Uterus (tissue), 4 donors: Measurements from ENCODE around the gene CREB5. TPM values are rescaled to one million over a fixed set of nuclear protein-coding genes. Genes with fewer than 3 reads are reported as not detected.

ENCODE experiments used
- DNase-seq, 2 donors: peaks; one replicate each; pipeline ENCODE4 v3.0.0-alpha.2; 2019 to 2020
- H3K27ac ChIP-seq, 2 donors: fragments of 200-600 bp; sonication (generic); 1 replicate in 1 of 2; 2 replicates in 1 of 2; pipeline ENCODE4 v1.5.1; 2016 to 2018
- H3K27me3 ChIP-seq, 2 donors: fragments of 200-600 bp; sonication (generic); one replicate each; pipeline ENCODE4 v1.5.1; 2018 to 2019; ENCODE audit warnings: control low read depth in 1 of 2
- H3K36me3 ChIP-seq, 2 donors: fragments of 200-600 bp; sonication (generic); one replicate each; pipeline ENCODE4 v1.5.1; 2019; ENCODE audit warnings: control low read depth in 1 of 2
- H3K4me1 ChIP-seq, 2 donors: fragments of 200-600 bp; sonication (generic); one replicate each; pipeline ENCODE4 v1.5.1; 2018 to 2019; ENCODE audit warnings: control low read depth in 1 of 2
- H3K4me3 ChIP-seq, 2 donors: fragments of 200-600 bp; sonication (generic); 1 replicate in 1 of 2; 2 replicates in 1 of 2; pipeline ENCODE4 v1.5.1; 2018 to 2019; ENCODE audit warnings: mild to moderate bottlenecking in 1 of 2
- H3K9me3 ChIP-seq, 2 donors: fragments of 200-600 bp; sonication (generic); one replicate each; pipeline ENCODE4 v1.5.1; 2019; ENCODE audit warnings: control low read depth in 1 of 2
- POLR2A ChIP-seq, 2 donors: fragments of 450-650 bp; IDR thresholded peaks; one replicate each; pipeline ENCODE4 v1.6.1; 2016; ENCODE audit warnings: antibody characterized with exemption in 2 of 2, mild to moderate bottlenecking in 1 of 2, moderate library complexity in 1 of 2
- intact Hi-C: fragments of 100-400 bp; cut with DNase I; formaldehyde crosslinking; loops from one replicate; pipeline ENCODE4 v1.15.1; 2023; ENCODE audit warnings: low total_unique reads
- total RNA-seq, 4 donors: library from RNA; depleted of rRNA in 3 of 4; stranded (reverse); fragments of >200 nt in 3 of 4; gene quantifications; one replicate each; pipeline versions ENCODE4 v1.1.0 to v1.2.4, GENCODE V29; 2014 to 2023
- TF ChIP-seq, protein P1 (sequence below), 4 experiments: fragments of 200-600 bp in 2 of 4; fragments of 450-650 bp in 2 of 4; sonication (generic) in 2 of 4; IDR thresholded peaks; one replicate each; pipeline ENCODE4 v1.5.1; 2016 to 2019; ENCODE audit warnings: antibody characterized with exemption in 4 of 4, mild to moderate bottlenecking in 2 of 4, moderate library complexity in 1 of 4
- donor health status: DM: yes; HTN: yes; CAD: no.

Gene CREB5
- total RNA-seq, 4 donors from 2014 or later: 7.1 to 40.2 (median 23.9) TPM

DNA sequence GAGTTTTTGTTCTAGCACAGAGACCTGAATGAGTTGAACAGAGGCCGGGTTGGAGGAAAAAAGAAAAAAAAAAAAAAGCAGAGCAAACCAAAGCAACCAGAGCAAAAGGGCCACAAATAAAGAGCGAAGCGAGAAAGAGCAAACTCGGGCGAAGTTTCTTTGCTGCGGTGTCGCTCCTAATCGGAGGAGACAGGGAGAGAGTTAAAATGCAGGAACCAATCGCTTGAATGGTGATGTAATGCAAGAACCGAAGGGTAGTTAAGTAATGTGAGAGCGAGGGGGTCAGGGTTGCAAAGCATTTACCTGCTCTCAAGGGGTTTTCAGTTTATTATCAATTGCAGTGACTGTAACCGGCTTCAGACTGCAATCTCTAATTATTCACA lies 274.1 kb downstream of the CREB5 start:
- Histone ChIP-seq H3K4me1 (no peaks in the 10 kb centered on the region), H3K9me3 (no peaks in the 10 kb centered on the region), H3K27ac (peak overlapping the region; percentile 91), H3K27me3 (no peaks in the 10 kb centered on the region), H3K4me3 (peak overlapping the region; percentile 37 to 38), H3K36me3 (no peaks in the 10 kb centered on the region)
- intact Hi-C loops: no loop called here
- DNase-seq: peak; percentile 34 to 47
- TF ChIP-seq POLR2A (IDR thresholded peaks at IDR 0.05): no peak
- TF ChIP-seq, protein P1, sequence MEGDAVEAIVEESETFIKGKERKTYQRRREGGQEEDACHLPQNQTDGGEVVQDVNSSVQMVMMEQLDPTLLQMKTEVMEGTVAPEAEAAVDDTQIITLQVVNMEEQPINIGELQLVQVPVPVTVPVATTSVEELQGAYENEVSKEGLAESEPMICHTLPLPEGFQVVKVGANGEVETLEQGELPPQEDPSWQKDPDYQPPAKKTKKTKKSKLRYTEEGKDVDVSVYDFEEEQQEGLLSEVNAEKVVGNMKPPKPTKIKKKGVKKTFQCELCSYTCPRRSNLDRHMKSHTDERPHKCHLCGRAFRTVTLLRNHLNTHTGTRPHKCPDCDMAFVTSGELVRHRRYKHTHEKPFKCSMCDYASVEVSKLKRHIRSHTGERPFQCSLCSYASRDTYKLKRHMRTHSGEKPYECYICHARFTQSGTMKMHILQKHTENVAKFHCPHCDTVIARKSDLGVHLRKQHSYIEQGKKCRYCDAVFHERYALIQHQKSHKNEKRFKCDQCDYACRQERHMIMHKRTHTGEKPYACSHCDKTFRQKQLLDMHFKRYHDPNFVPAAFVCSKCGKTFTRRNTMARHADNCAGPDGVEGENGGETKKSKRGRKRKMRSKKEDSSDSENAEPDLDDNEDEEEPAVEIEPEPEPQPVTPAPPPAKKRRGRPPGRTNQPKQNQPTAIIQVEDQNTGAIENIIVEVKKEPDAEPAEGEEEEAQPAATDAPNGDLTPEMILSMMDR (IDR thresholded peaks at IDR 0.05): no peak

DNA sequence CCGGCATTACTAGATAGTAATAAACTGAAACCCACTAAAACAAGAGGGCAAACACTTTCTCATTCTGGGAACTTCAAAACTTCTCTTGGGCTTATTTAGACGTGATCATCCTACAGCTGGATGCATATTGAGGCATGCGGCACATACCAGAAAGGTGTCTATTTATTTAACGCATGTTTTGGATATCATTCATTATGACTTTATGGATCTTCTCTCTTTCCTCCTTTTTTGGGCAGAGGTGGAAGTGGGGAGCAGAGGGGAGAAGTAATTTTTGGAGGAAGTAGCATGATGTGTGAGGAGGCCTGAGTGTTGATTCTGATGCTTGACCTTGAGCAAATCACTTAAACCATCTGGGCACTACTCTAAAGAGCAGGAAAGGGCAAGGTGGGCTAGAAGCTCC lies 275.2 kb downstream of the CREB5 start:
- DNase-seq: no peak
- no peak overlapping the region for H3K4me3 ChIP-seq
- intact Hi-C loops: no loop called here
- H3K27me3 ChIP-seq: no peaks in the 10 kb centered on the region
- H3K9me3 ChIP-seq: no peaks in the 10 kb centered on the region
- TF ChIP-seq, protein P1 (IDR thresholded peaks at IDR 0.05): no peak
- no peak for TF ChIP-seq POLR2A (IDR thresholded peaks at IDR 0.05)
- no peaks in the 10 kb centered on the region for H3K36me3 ChIP-seq
- H3K4me1 ChIP-seq: no peaks in the 10 kb centered on the region
- H3K27ac ChIP-seq: peak overlapping the region in 1 of 2 donors; percentile 91

DNA sequence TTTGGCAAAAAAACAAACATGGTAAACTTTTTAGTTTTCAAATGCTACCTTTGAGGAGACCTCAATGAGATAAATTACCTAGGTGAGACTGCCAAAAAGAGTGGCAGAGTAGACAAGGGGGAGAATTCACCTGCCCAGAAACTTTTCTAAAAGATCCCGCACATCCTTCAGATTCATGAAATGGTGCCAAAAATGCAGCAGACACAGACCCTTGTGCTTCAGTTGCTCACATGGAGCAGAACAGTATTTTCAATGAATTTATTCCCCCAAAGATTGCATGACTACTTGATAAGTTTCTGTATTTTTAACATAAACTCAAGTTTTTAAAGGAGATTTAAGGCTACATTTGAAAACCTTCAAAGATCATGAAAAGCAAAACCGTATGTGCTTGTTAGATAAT lies 275.9 kb downstream of the CREB5 start:
- no peak for TF ChIP-seq POLR2A (IDR thresholded peaks at IDR 0.05)
- TF ChIP-seq, protein P1 (IDR thresholded peaks at IDR 0.05): no peak
- no peak for DNase-seq
- Histone ChIP-seq H3K27ac (peak overlapping the region in 1 of 2 donors; percentile 20), H3K36me3 (no peaks in the 10 kb centered on the region), H3K9me3 (no peaks in the 10 kb centered on the region), H3K27me3 (no peaks in the 10 kb centered on the region), H3K4me1 (no peaks in the 10 kb centered on the region), H3K4me3 (no peak overlapping the region)
- intact Hi-C loops: no loop called here

DNA sequence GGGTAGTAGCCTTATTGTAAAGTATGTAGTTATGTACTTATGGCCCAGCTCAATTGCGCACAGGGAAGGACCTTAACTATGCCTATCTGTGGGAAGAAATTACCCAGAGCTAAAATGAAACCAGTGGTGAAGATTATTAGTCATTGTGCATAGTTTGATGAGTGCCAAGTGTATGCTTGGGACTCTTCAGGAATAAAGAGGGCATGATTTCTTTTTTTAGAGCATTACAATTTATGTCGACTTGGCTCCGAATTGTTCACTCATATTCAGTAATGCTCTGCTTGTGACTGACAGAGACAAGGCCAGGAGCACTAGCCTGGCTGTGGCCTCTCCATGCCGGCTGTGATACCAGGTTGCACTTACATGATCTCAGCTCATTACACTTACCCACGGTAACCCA lies 276.3 kb downstream of the CREB5 start:
- TF ChIP-seq POLR2A (IDR thresholded peaks at IDR 0.05): no peak
- TF ChIP-seq, protein P1 (IDR thresholded peaks at IDR 0.05): no peak
- intact Hi-C loops: no loop called here
- DNase-seq: no peak
- no peaks in the 10 kb centered on the region for H3K9me3 ChIP-seq
- H3K27ac ChIP-seq: no peak overlapping the region
- H3K36me3 ChIP-seq: no peaks in the 10 kb centered on the region
- no peak overlapping the region for H3K4me3 ChIP-seq
- H3K27me3 ChIP-seq: no peaks in the 10 kb centered on the region
- no peaks in the 10 kb centered on the region for H3K4me1 ChIP-seq

DNA sequence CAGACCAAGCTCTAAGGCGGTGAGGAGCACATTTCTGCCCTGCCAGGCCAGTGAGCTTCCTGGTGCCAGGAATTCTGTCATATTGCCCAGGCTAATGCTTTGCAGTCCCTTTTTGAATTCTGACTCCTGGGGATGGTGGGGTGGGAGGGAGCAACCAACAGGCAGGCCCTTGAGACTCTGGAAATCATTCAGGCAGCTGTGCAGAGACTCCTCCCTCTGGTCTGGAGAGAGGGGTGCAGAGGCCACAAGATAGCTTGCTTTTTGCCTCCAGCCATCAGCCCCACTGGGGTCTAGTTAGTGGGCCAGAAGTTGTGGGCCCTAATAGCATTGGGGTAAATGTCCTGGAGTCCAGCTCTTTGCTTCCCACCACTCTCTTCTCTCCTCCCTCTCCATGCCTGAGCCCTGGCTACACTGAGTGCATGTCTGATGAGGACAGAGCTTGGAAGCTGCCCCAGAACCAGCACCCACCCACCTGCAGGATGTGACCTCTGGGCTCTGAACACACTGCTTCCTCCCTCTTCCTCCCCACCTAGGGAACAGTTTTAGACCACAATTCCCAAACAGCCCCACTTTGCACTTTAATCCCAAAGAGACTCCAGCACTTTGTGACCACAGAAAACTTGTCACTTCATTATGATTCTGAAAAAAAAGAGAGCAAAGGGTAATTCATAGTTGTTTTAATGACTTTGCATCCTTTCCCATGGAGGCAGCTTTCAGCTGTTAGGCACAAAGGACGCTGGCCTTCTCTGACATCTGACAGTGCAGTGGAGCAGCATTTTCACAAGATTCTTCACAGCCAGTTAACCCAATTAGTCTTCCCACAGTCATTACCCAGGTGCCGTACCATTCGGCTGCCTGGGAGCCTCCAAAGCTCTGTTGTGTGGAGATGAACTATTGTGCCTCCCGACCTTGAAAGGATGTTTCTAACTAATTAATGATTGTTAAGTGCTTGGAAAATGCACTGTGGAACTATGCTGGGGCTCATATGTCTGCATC lies 283.3 kb downstream of the CREB5 start:
- Histone ChIP-seq H3K4me1 (no peaks in the 10 kb centered on the region), H3K27me3 (no peaks in the 10 kb centered on the region), H3K4me3 (no peak overlapping the region), H3K27ac (no peak overlapping the region), H3K9me3 (no peaks in the 10 kb centered on the region), H3K36me3 (no peaks in the 10 kb centered on the region)
- TF ChIP-seq, protein P1 (IDR thresholded peaks at IDR 0.05): no peak
- TF ChIP-seq POLR2A (IDR thresholded peaks at IDR 0.05): no peak
- DNase-seq: no peak
- intact Hi-C loops: no loop called here
